CD1c-positive myeloid dendritic cell (primary cell): ENCODE data around the gene GUCY2C.

ENCODE experiments used
- DNase-seq: peaks from one replicate; pipeline ENCODE4 v3.0.0-alpha.2; 2016; ENCODE audit errors: extremely low spot score

GUCY2C gene

GRCh38 chr12:14628771-14629170 lies 67.6 kb downstream of the GUCY2C start:
- no peak for DNase-seq

- DNase-seq: peak; percentile 33
These were observed 74.6 kb downstream of the GUCY2C start for GRCh38 chr12:14621826-14622225.

GRCh38 chr12:14619741-14620501 lies 76.5 kb downstream of the GUCY2C start:
- no peak for DNase-seq

GRCh38 chr12:14618983-14619382 lies 77.4 kb downstream of the GUCY2C start:
- peak; percentile 17 for DNase-seq

- DNase-seq: peak; percentile 86
These were observed 81.7 kb downstream of the GUCY2C start for GRCh38 chr12:14614704-14615121.

- peak; percentile 85 for DNase-seq
These were observed 82.7 kb downstream of the GUCY2C start for GRCh38 chr12:14613718-14614117.

- DNase-seq: no peak
These were observed 83.4 kb downstream of the GUCY2C start for GRCh38 chr12:14612898-14613445.

GRCh38 chr12:14612250-14612649 lies 84.1 kb downstream of the GUCY2C start:
- no peak for DNase-seq

- DNase-seq: no peak
These were observed 84.7 kb downstream of the GUCY2C start for GRCh38 chr12:14611640-14612203.

- no peak for DNase-seq
These were observed 88.8 kb downstream of the GUCY2C start for GRCh38 chr12:14607568-14607967.

- peak; percentile 19 for DNase-seq
These were observed 90.9 kb downstream of the GUCY2C start for GRCh38 chr12:14605401-14605989.

GRCh38 chr12:14601692-14602478 lies 94.5 kb downstream of the GUCY2C start:
- no peak for DNase-seq

GRCh38 chr12:14597480-14597879 lies 98.9 kb downstream of the GUCY2C start:
- no peak for DNase-seq

GRCh38 chr12:14591719-14592118 lies 104.7 kb downstream of the GUCY2C start:
- no peak for DNase-seq

GRCh38 chr12:14589169-14590004 lies 107.0 kb downstream of the GUCY2C start:
- DNase-seq: no peak

- DNase-seq: no peak
These were observed 107.8 kb downstream of the GUCY2C start for GRCh38 chr12:14588571-14588970.

- no peak for DNase-seq
These were observed 117.8 kb downstream of the GUCY2C start for GRCh38 chr12:14578646-14579045.

- DNase-seq: peak; percentile 23
These were observed 119.1 kb downstream of the GUCY2C start for GRCh38 chr12:14577344-14577743.

GRCh38 chr12:14576896-14577295 lies 119.5 kb downstream of the GUCY2C start:
- no peak for DNase-seq

- DNase-seq: no peak
These were observed 120.8 kb downstream of the GUCY2C start for GRCh38 chr12:14575585-14575984.

- no peak for DNase-seq
These were observed 123.3 kb downstream of the GUCY2C start for GRCh38 chr12:14573118-14573517.
